IMR-90 (cell line): ENCODE measurements around the gene AHI1. TPM values are rescaled to one million over a fixed set of nuclear protein-coding genes. Genes with fewer than 3 reads are reported as not detected.

Experiments
- ATAC-seq: fragments of 200-7000 bp; cut with Tn5 transposase; 2 replicates; pipeline ENCODE4 v1.9.1; 2020; ENCODE audit warnings: low read depth, mild to moderate bottlenecking, moderate library complexity
- BruUV-seq: library from RNA; stranded (reverse); fragments of 400-500 nt; replicated peaks from 2 replicates; lab custom pipeline; 2021; lab: Mats Ljungman, UMichigan
- CTCF ChIA-PET: fragments of 300-600 bp; formaldehyde crosslinking; extraction: SDS; loops from one replicate; lab custom pipeline; 2021; ENCODE audit warnings: antibody characterized with exemption; lab: Yijun Ruan, JAX
- POLR2A ChIA-PET: fragments of 300-600 bp; sonication (Branson Sonifier 250); formaldehyde crosslinking; loops from one replicate; lab custom pipeline; 2022; ENCODE audit warnings: antibody characterized with exemption; ENCODE audit not compliant: unreplicated experiment; lab: Charles Lee
- DNase-seq: peaks from one replicate; pipeline ENCODE4 v3.0.0; 2013
- H2AFZ ChIP-seq: replicated peaks from 2 replicates; pipeline ENCODE3; 2013; ENCODE audit warnings: low read length, mild to moderate bottlenecking; ENCODE audit not compliant: poor library complexity
- H2AK5ac ChIP-seq: 2 replicates; pipeline ENCODE4 v1.6.1; 2013; ENCODE audit warnings: low read depth, low read length, inconsistent platforms
- H2AK9ac ChIP-seq: replicated peaks from 2 replicates; pipeline ENCODE3; 2013; ENCODE audit warnings: mild to moderate bottlenecking, low read depth, low read length, moderate library complexity; ENCODE audit not compliant: poor library complexity
- H2BK120ac ChIP-seq: 2 replicates; pipeline ENCODE4 v1.6.1; 2013; ENCODE audit warnings: low read depth, low read length, inconsistent platforms
- H2BK15ac ChIP-seq: 3 replicates; pipeline ENCODE4 v1.6.1; 2013; ENCODE audit warnings: low read depth, low read length, inconsistent platforms
- H2BK20ac ChIP-seq: 2 replicates; pipeline ENCODE4 v1.6.1; 2013; ENCODE audit warnings: low read depth, mild to moderate bottlenecking, inconsistent platforms, low read length, moderate library complexity
- H2BK5ac ChIP-seq: 2 replicates; pipeline ENCODE4 v1.6.1; 2013; ENCODE audit warnings: mild to moderate bottlenecking, low read depth, low read length, inconsistent platforms; ENCODE audit not compliant: poor library complexity, severe bottlenecking
- H3K14ac ChIP-seq: replicated peaks from 2 replicates; pipeline ENCODE4 v1.6.1; 2013; ENCODE audit warnings: low read depth, low read length, inconsistent platforms
- H3K18ac ChIP-seq: 2 replicates; pipeline ENCODE4 v1.6.1; 2013; ENCODE audit warnings: low read depth, low read length, control low read depth
- H3K23ac ChIP-seq: 2 replicates; pipeline ENCODE4 v1.6.1; 2013; ENCODE audit warnings: low read depth, low read length, inconsistent platforms
- H3K27ac ChIP-seq: 2 replicates; pipeline ENCODE4 v1.5.1; 2013; ENCODE audit warnings: mild to moderate bottlenecking, control low read depth, low read length; ENCODE audit not compliant: insufficient read depth
- H3K27me3 ChIP-seq: 2 replicates; pipeline ENCODE4 v1.6.1; 2013; ENCODE audit warnings: low read length; ENCODE audit not compliant: control insufficient read depth, insufficient read depth
- H3K36me3 ChIP-seq: 2 replicates; pipeline ENCODE4 v1.6.1; 2013; ENCODE audit warnings: low read length, mixed read lengths; ENCODE audit not compliant: control insufficient read depth, insufficient read depth
- H3K4ac ChIP-seq: 2 replicates; pipeline ENCODE4 v1.6.1; 2013; ENCODE audit warnings: low read depth, low read length, inconsistent platforms
- H3K4me1 ChIP-seq: 2 replicates; pipeline ENCODE4 v1.6.1; 2013; ENCODE audit warnings: low read length, mixed read lengths; ENCODE audit not compliant: control insufficient read depth, insufficient read depth
- H3K4me2 ChIP-seq: 2 replicates; pipeline ENCODE4 v1.6.1; 2013; ENCODE audit warnings: low read depth, mild to moderate bottlenecking, control low read depth, low read length, moderate library complexity
- H3K4me3 ChIP-seq: 2 replicates; pipeline ENCODE4 v1.5.1; 2013; ENCODE audit warnings: low read depth, mild to moderate bottlenecking, control low read depth, low read length, moderate library complexity; ENCODE audit not compliant: insufficient read depth
- H3K56ac ChIP-seq: 2 replicates; pipeline ENCODE4 v1.6.1; 2013; ENCODE audit warnings: low read length, inconsistent platforms; ENCODE audit not compliant: insufficient read depth; ENCODE audit errors: extremely low read depth
- H3K79me1 ChIP-seq, 2 experiments: 2 replicates each; pipeline ENCODE4 v1.6.1; 2013; ENCODE audit warnings: low read length in 2 of 2, inconsistent platforms in 1 of 2, low read depth in 1 of 2
- H3K9ac ChIP-seq: 2 replicates; pipeline ENCODE4 v1.6.1; 2013; ENCODE audit warnings: low read depth, low read length, control low read depth
- H3K9me1 ChIP-seq: 2 replicates; pipeline ENCODE4 v1.6.1; 2013; ENCODE audit warnings: low read length, inconsistent platforms; ENCODE audit not compliant: insufficient read depth
- H3K9me3 ChIP-seq: 2 replicates; pipeline ENCODE4 v1.6.1; 2013; ENCODE audit warnings: low read length; ENCODE audit not compliant: control insufficient read depth, insufficient read depth
- H4K20me1 ChIP-seq: 2 replicates; pipeline ENCODE4 v1.6.1; 2013; ENCODE audit warnings: low read length, inconsistent platforms; ENCODE audit not compliant: insufficient read depth
- H4K5ac ChIP-seq: 2 replicates; pipeline ENCODE4 v1.6.1; 2013; ENCODE audit warnings: mild to moderate bottlenecking, low read depth, low read length, control low read depth
- H4K8ac ChIP-seq, 2 experiments: 2 replicates each; pipeline ENCODE4 v1.6.1; 2013; ENCODE audit warnings: low read depth in 2 of 2, low read length in 2 of 2, control low read depth in 1 of 2, inconsistent platforms in 1 of 2
- H4K91ac ChIP-seq: 2 replicates; pipeline ENCODE4 v1.6.1; 2013; ENCODE audit warnings: low read depth, low read length, inconsistent platforms; ENCODE audit not compliant: insufficient read depth
- BHLHE40 ChIP-seq: fragments of 150-350 bp; IDR thresholded peaks from 2 replicates; pipeline ENCODE4 v1.6.1; 2016; ENCODE audit warnings: mild to moderate bottlenecking, low read depth, low read length
- CEBPB ChIP-seq: IDR thresholded peaks from 2 replicates; pipeline ENCODE4 v1.6.1; 2012; ENCODE audit warnings: low read depth, low read length, improper control_type of control experiment
- CHD1 ChIP-seq: IDR thresholded peaks from 2 replicates; pipeline ENCODE4 v1.6.1; 2012; ENCODE audit warnings: low read depth, low read length, improper control_type of control experiment
- CTCF ChIP-seq: conservative IDR thresholded peaks from 2 replicates; pipeline ENCODE4 v1.5.1; 2012; ENCODE audit warnings: mild to moderate bottlenecking, low read depth, low read length, improper control_type of control experiment
- ELK1 ChIP-seq: fragments of 150-350 bp; IDR thresholded peaks from 2 replicates; pipeline ENCODE4 v1.6.1; 2016; ENCODE audit warnings: low read depth, mild to moderate bottlenecking, low read length, moderate library complexity, borderline replicate concordance
- FOS ChIP-seq: fragments of 150-350 bp; IDR thresholded peaks from 2 replicates; pipeline ENCODE4 v1.6.1; 2016; ENCODE audit warnings: low read depth, low read length
- MAFK ChIP-seq: IDR thresholded peaks from 2 replicates; pipeline ENCODE4 v1.6.1; 2012; ENCODE audit warnings: low read depth, low read length, improper control_type of control experiment
- MAZ ChIP-seq: IDR thresholded peaks from 2 replicates; pipeline ENCODE4 v1.6.1; 2012; ENCODE audit warnings: low read depth, mild to moderate bottlenecking, low read length, improper control_type of control experiment, moderate library complexity, borderline replicate concordance
- MXI1 ChIP-seq: IDR thresholded peaks from 2 replicates; pipeline ENCODE4 v1.6.1; 2012; ENCODE audit warnings: low read depth, mild to moderate bottlenecking, low read length, moderate library complexity, borderline replicate concordance
- NFE2L2 ChIP-seq: fragments of 150-350 bp; IDR thresholded peaks from 2 replicates; pipeline ENCODE4 v1.6.1; 2016; ENCODE audit warnings: low read depth, mild to moderate bottlenecking, low read length
- POLR2A ChIP-seq: IDR thresholded peaks from 2 replicates; pipeline ENCODE4 v1.6.1; 2012; ENCODE audit warnings: mild to moderate bottlenecking, low read depth, low read length
- RAD21 ChIP-seq: IDR thresholded peaks from 2 replicates; pipeline ENCODE4 v1.6.1; 2012; ENCODE audit warnings: low read length, improper control_type of control experiment
- RCOR1 ChIP-seq: IDR thresholded peaks from 2 replicates; pipeline ENCODE4 v1.6.1; 2012; ENCODE audit warnings: mild to moderate bottlenecking, low read length, improper control_type of control experiment; ENCODE audit not compliant: insufficient replicate concordance
- RFX5 ChIP-seq: IDR thresholded peaks from 2 replicates; pipeline ENCODE4 v1.8.0; 2012; ENCODE audit warnings: low read depth, mild to moderate bottlenecking, low read length, moderate library complexity
- SMC3 ChIP-seq: fragments of 150-350 bp; IDR thresholded peaks from 2 replicates; pipeline ENCODE4 v1.6.1; 2016; ENCODE audit warnings: low read depth, mild to moderate bottlenecking, antibody characterized with exemption, low read length, moderate library complexity
- USF2 ChIP-seq: fragments of 150-350 bp; IDR thresholded peaks from 2 replicates; pipeline ENCODE4 v1.6.1; 2017; ENCODE audit warnings: mild to moderate bottlenecking, antibody characterized with exemption, low read length, low read depth
- WGBS, 2 experiments: methylation state at CpG; one replicate each; pipeline versions ENCODE4 v1.1.5 to v1.1.7; 2013; ENCODE audit warnings: missing lambda C conversion rate in 2 of 2; ENCODE audit not compliant: insufficient read length in 1 of 2; ENCODE audit errors: extremely low coverage in 2 of 2; 5-methylcytosine and 5-hydroxymethylcytosine counted together
- dilution Hi-C: fragments of 300-500 bp; cut with HindIII; formaldehyde crosslinking; loops from one replicate; pipeline ENCODE4 v1.14.3; 2018; ENCODE audit warnings: low sequenced_read_pairs; ENCODE audit not compliant: unreplicated experiment
- in situ Hi-C: fragments of 300-500 bp; cut with MboI; formaldehyde crosslinking; loops from 3 replicates; pipeline ENCODE4 v1.14.3; 2019; ENCODE audit warnings: low sequenced_read_pairs, inconsistent platforms, mixed read lengths
- intact Hi-C: fragments of 100-400 bp; cut with micrococcal nuclease; formaldehyde crosslinking; loops from 2 replicates; pipeline ENCODE4 v1.10.0; 2022
- polyA plus RNA-seq, 3 experiments: library from polyadenylated mRNA; depleted of rRNA; stranded (reverse); fragments of >200 nt; gene quantifications; 2 replicates each; pipeline ENCODE4 v1.2.3, GENCODE V29; 2012; ENCODE audit warnings: low replicate concordance in 1 of 3
- total RNA-seq: library from RNA; depleted of rRNA; stranded (reverse); fragments of >200 nt; gene quantifications from 2 replicates; pipeline ENCODE4 v1.2.3, GENCODE V29; 2012

AHI1 gene
- total and polyA plus RNA-seq, 2 of the 4 experiments (the other 2 are of a cell fraction): 9.5 to 19.4 TPM

- H3K36me3 ChIP-seq: no peaks in the 10 kb centered on the region
- no peak overlapping the region for H3K23ac ChIP-seq
- no peak overlapping the region for H2AFZ ChIP-seq
- H3K9ac ChIP-seq: no peak overlapping the region
- H3K27me3 ChIP-seq: no peaks in the 10 kb centered on the region
- no peak overlapping the region for H2BK15ac ChIP-seq
- H3K4me3 ChIP-seq: no peak overlapping the region
- H2AK5ac ChIP-seq: no peak overlapping the region
- no peaks in the 10 kb centered on the region for H3K4me1 ChIP-seq
- no peak overlapping the region for H2BK120ac ChIP-seq
- in situ Hi-C loops (no loop called here), dilution Hi-C loops (no loop called here), intact Hi-C loops (no loop called here)
- CTCF ChIA-PET: no interaction called here
- H3K18ac ChIP-seq: no peak overlapping the region
- H3K9me3 ChIP-seq: no peaks in the 10 kb centered on the region
- H3K56ac ChIP-seq: no peak overlapping the region
- H3K79me1 ChIP-seq: no peaks in the 10 kb centered on the region
- BruUV-seq: no TSS peak
- H2AK9ac ChIP-seq: no peak overlapping the region
- no peak overlapping the region for H3K4ac ChIP-seq
- no peaks in the 10 kb centered on the region for H3K9me1 ChIP-seq
- no peak overlapping the region for H3K14ac ChIP-seq
- DNase-seq (peak; percentile 70), ATAC-seq (no peak)
- no peak overlapping the region for H3K4me2 ChIP-seq
- H2BK20ac ChIP-seq: no peak overlapping the region
- no peak overlapping the region for H3K27ac ChIP-seq
- TF ChIP-seq CTCF: no peak
- TF ChIP-seq MAFK: no peak
- no peak for TF ChIP-seq CEBPB
- no peak for TF ChIP-seq NFE2L2
- TF ChIP-seq CHD1: no peak
- TF ChIP-seq SMC3: no peak
- no peak for TF ChIP-seq RAD21
- TF ChIP-seq RFX5: no peak
- TF ChIP-seq RCOR1: no peak
- TF ChIP-seq MXI1: no peak
- no peak for TF ChIP-seq MAZ
- TF ChIP-seq BHLHE40: no peak
- no peak for TF ChIP-seq FOS
- TF ChIP-seq USF2: no peak
- TF ChIP-seq POLR2A: no peak
- TF ChIP-seq ELK1: no peak
- H2BK5ac ChIP-seq: no peak overlapping the region
- POLR2A ChIA-PET: no interaction called here
- no peaks in the 10 kb centered on the region for H4K20me1 ChIP-seq
- no peak overlapping the region for H4K91ac ChIP-seq
- WGBS, 2 experiments: no CpG with 5 or more reads among the region's 6 CpGs
- H4K5ac ChIP-seq: no peak overlapping the region
- H4K8ac ChIP-seq: no peak overlapping the region
Observed at GRCh38 chr6:135280375-135281136, 217.0 kb downstream of the AHI1 start.
